ENCODE measurements around the gene SH3GL2. TPM values are rescaled to one million over a fixed set of nuclear protein-coding genes. Genes with fewer than 3 reads are reported as not detected.

SH3GL2 gene
- total RNA-seq, 2 experiments from 2014 or later: not detected

DNA sequence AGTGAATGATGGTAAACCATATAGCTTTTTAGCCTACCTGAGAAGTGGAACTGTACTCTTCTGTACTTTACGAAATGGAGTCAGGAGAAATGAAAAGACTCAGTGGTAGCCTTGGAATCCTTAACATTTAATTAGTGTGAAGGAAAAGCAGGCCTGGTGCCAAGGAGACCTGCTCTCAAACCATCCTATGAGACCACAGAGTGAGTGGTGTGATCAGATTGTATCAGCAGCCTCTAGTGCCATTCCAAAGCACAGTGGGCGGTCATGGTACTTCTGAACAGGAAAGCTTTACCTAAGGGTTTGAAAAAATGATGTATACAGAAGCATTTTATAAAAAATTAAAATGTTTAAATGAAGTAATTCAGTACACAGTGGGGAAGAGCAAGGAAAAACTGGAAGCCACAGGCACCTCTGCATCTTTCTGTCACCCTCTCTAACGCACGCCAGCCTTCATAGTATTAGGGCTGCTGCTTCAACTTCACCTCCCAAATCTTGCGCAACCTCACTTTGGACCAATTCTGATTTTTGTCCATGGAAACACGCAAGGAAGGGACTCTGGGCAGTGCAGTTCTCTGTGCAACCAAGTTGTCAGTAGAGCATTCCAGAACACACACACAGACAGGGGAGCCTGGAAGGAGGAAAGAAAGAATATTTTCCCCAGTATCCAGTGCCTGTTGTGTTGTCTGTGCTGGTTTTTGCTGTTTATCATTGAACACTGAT lies 203.7 kb downstream of the SH3GL2 start:
- peaks cover 4% of the 10 kb centered on the region for H3K27me3 Mint-ChIP-seq
- H3K9me3 Mint-ChIP-seq: peaks cover 3% of the 10 kb centered on the region
- H3K36me3 Mint-ChIP-seq: no peaks in the 10 kb centered on the region
- no peak overlapping the region for H3K27ac Mint-ChIP-seq
- H3K4me3 Mint-ChIP-seq: no peak overlapping the region
- DNase-seq: no peak
- H3K4me1 Mint-ChIP-seq: no peaks in the 10 kb centered on the region

DNA sequence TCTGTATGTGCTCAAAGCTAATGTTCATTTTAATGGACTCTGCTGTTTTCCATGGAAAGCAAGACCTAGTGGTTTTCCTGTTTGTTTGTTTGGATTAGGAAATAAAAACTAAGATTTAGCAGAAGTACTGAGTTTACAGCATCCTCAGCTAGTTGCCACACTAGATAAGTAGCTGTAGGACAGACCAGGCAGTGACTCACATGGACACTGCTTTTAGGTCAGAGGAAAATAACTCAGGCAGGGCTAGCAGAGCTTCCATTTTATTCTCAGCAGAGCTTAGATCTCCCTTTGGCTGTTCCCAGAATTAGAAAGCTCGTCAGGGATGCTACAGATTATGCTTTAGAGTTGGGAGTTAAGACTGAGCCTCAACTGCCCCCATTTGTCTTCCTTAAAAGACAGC lies 204.4 kb downstream of the SH3GL2 start:
- Mint-ChIP-seq H3K36me3 (no peaks in the 10 kb centered on the region), H3K9me3 (peaks cover 2% of the 10 kb centered on the region), H3K4me3 (no peak overlapping the region), H3K27ac (no peak overlapping the region), H3K27me3 (peaks cover 4% of the 10 kb centered on the region), H3K4me1 (no peaks in the 10 kb centered on the region)
- DNase-seq: no peak

GRCh38 chr9:17789316-17789715 lies 210.4 kb downstream of the SH3GL2 start:
- Mint-ChIP-seq H3K27ac (no peak overlapping the region), H3K9me3 (no peaks in the 10 kb centered on the region), H3K36me3 (no peaks in the 10 kb centered on the region), H3K4me1 (no peaks in the 10 kb centered on the region), H3K4me3 (no peak overlapping the region), H3K27me3 (peaks cover 3% of the 10 kb centered on the region)
- no peak for DNase-seq

DNA sequence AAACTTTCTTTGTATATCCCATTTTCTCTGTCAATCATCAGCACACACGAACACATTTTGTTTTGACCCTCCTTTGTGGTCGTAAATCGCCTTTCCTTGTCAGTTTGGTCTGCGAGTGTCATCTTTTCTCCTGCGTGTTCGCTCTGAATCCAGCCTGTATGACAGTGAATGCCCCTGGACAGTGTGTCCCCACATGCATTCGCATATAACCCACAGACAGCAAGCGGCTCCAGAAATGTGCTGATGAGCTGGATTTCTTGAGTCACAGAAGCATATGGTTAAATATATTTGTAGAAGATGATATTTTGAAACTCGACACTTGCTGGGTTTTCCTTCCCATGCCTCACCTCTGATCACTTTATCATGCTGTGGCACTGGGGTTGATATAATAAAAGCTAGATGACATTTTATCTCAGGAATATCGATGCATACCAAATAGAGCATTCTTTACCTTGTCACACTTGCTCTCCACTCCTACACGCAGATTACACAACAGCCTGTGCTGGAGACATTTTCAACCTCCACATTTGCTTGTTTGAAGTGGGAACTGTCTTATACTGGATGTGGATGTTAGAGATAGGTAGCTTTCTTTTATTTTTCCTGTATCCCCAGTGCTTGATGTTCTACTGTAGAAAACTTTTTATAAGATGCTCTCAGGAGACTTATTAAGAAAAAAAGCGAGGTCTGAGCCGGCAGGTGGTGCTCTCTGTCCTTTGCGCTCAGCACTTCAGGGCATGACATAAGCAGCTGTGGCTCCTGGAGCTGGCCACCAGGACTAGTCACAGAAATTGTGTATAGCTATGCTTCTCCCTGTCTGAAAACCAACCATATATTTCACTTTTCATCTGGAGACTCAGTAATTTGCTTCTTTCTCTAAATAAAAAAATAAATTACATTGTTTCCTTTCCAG lies 215.1 kb downstream of the SH3GL2 start:
- Mint-ChIP-seq H3K4me3 (no peak overlapping the region), H3K36me3 (no peaks in the 10 kb centered on the region), H3K27ac (no peak overlapping the region), H3K4me1 (no peaks in the 10 kb centered on the region), H3K9me3 (no peaks in the 10 kb centered on the region), H3K27me3 (no peaks in the 10 kb centered on the region)
- DNase-seq: no peak

DNA sequence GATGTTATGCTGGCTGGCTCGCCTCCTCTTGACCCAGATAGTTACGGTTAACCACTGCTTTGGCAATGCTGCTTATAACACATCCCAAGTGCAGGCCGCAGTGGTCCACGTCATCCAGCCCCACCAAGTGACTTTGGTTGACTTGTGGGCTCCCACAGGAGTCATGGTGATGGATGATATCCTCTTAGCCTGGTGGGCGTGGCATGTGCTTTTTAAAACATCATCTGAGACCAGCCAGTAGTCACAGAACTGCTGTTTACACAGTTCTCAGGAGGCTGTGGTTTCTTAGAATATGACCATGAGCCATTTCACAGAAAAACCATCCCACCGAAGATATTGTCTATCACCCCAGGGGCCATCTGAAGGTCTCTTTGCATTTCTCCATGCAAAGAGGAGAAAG lies 216.9 kb downstream of the SH3GL2 start:
- DNase-seq: no peak
- H3K4me3 Mint-ChIP-seq: no peak overlapping the region

GRCh38 chr9:17799369-17799768 lies 220.5 kb downstream of the SH3GL2 start:
- Mint-ChIP-seq H3K4me1 (no peaks in the 10 kb centered on the region), H3K27ac (no peak overlapping the region), H3K4me3 (no peak overlapping the region), H3K27me3 (no peaks in the 10 kb centered on the region), H3K9me3 (no peaks in the 10 kb centered on the region), H3K36me3 (no peaks in the 10 kb centered on the region)
- DNase-seq: no peak

More for the DNA sequence above, 216.9 kb downstream of the SH3GL2 start:
- Mint-ChIP-seq H3K9me3 (no peaks in the 10 kb centered on the region), H3K27me3 (no peaks in the 10 kb centered on the region), H3K4me1 (no peaks in the 10 kb centered on the region), H3K27ac (no peak overlapping the region), H3K36me3 (no peaks in the 10 kb centered on the region)

GRCh38 chr9:17800418-17800817 lies 221.6 kb downstream of the SH3GL2 start:
- no peaks in the 10 kb centered on the region for H3K27me3 Mint-ChIP-seq
- no peak for DNase-seq
- H3K9me3 Mint-ChIP-seq: no peaks in the 10 kb centered on the region
- no peak overlapping the region for H3K4me3 Mint-ChIP-seq
- no peaks in the 10 kb centered on the region for H3K4me1 Mint-ChIP-seq
- no peak overlapping the region for H3K27ac Mint-ChIP-seq
- H3K36me3 Mint-ChIP-seq: no peaks in the 10 kb centered on the region

GRCh38 chr9:17802249-17802857 lies 223.5 kb downstream of the SH3GL2 start:
- no peak overlapping the region for H3K4me3 Mint-ChIP-seq
- H3K27ac Mint-ChIP-seq: no peak overlapping the region
- H3K4me1 Mint-ChIP-seq: no peaks in the 10 kb centered on the region
- DNase-seq: no peak
- H3K27me3 Mint-ChIP-seq: no peaks in the 10 kb centered on the region
- no peaks in the 10 kb centered on the region for H3K9me3 Mint-ChIP-seq
- no peaks in the 10 kb centered on the region for H3K36me3 Mint-ChIP-seq

GRCh38 chr9:17807613-17808282 lies 228.9 kb downstream of the SH3GL2 start:
- no peaks in the 10 kb centered on the region for H3K4me1 Mint-ChIP-seq
- no peaks in the 10 kb centered on the region for H3K36me3 Mint-ChIP-seq
- H3K27me3 Mint-ChIP-seq: no peaks in the 10 kb centered on the region
- H3K4me3 Mint-ChIP-seq: no peak overlapping the region
- DNase-seq: no peak
- H3K27ac Mint-ChIP-seq: no peak overlapping the region
- no peaks in the 10 kb centered on the region for H3K9me3 Mint-ChIP-seq

GRCh38 chr9:17810317-17810716 lies 231.5 kb downstream of the SH3GL2 start:
- no peak overlapping the region for H3K4me3 Mint-ChIP-seq
- H3K27ac Mint-ChIP-seq: no peak overlapping the region
- H3K36me3 Mint-ChIP-seq: no peaks in the 10 kb centered on the region
- H3K9me3 Mint-ChIP-seq: no peaks in the 10 kb centered on the region
- no peaks in the 10 kb centered on the region for H3K4me1 Mint-ChIP-seq
- no peak for DNase-seq
- H3K27me3 Mint-ChIP-seq: no peaks in the 10 kb centered on the region

- Mint-ChIP-seq H3K36me3 (no peaks in the 10 kb centered on the region), H3K4me1 (no peaks in the 10 kb centered on the region)
- DNase-seq: peak; percentile 5
Measured at GRCh38 chr9:17810728-17811571, 232.1 kb downstream of the SH3GL2 start.

GRCh38 chr9:17813798-17814197 lies 234.9 kb downstream of the SH3GL2 start:
- H3K4me3 Mint-ChIP-seq: no peak overlapping the region
- no peaks in the 10 kb centered on the region for H3K4me1 Mint-ChIP-seq
- no peak for DNase-seq
- no peaks in the 10 kb centered on the region for H3K36me3 Mint-ChIP-seq
- H3K27ac Mint-ChIP-seq: no peak overlapping the region
- H3K9me3 Mint-ChIP-seq: no peaks in the 10 kb centered on the region
- no peaks in the 10 kb centered on the region for H3K27me3 Mint-ChIP-seq

More at GRCh38 chr9:17810728-17811571, 232.1 kb downstream of the SH3GL2 start:
- no peak overlapping the region for H3K27ac Mint-ChIP-seq
- no peaks in the 10 kb centered on the region for H3K9me3 Mint-ChIP-seq
- H3K27me3 Mint-ChIP-seq: no peaks in the 10 kb centered on the region
- H3K4me3 Mint-ChIP-seq: no peak overlapping the region

- no peak overlapping the region for H3K27ac Mint-ChIP-seq
- no peak for DNase-seq
- H3K36me3 Mint-ChIP-seq: no peaks in the 10 kb centered on the region
- peaks cover 5% of the 10 kb centered on the region for H3K9me3 Mint-ChIP-seq
- no peak overlapping the region for H3K4me3 Mint-ChIP-seq
- no peaks in the 10 kb centered on the region for H3K27me3 Mint-ChIP-seq
- no peaks in the 10 kb centered on the region for H3K4me1 Mint-ChIP-seq
Measured at GRCh38 chr9:17816431-17817027, 237.7 kb downstream of the SH3GL2 start.

DNA sequence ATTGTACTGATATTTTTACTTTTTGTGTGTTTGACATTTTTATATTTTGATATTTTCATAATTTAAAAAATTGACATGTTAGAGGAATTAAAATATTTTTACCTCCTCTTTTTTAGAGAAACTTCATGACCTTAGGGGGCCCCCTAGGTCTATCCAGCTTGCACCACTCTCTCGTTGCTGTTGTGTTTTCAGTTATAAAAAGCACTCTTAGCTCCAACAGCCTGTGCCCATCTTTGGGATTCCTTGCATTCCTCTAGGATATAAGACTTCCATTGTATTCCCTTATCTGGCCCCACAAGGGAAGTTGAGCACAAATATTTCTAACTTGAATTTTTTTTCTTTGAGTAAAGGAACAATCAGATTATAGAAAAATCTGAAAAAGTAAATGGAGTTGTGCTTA lies 245.3 kb downstream of the SH3GL2 start:
- no peaks in the 10 kb centered on the region for H3K36me3 Mint-ChIP-seq
- DNase-seq: no peak
- no peak overlapping the region for H3K27ac Mint-ChIP-seq
- H3K9me3 Mint-ChIP-seq: peaks cover 5% of the 10 kb centered on the region
- no peak overlapping the region for H3K4me3 Mint-ChIP-seq
- no peaks in the 10 kb centered on the region for H3K4me1 Mint-ChIP-seq
- peaks cover 7% of the 10 kb centered on the region for H3K27me3 Mint-ChIP-seq

All from activated naive CD8-positive, alpha-beta T cell treated with anti-CD3 and anti-CD28 coated beads for 36 hours (primary cell).